Vagina (tissue), 2 donors: ENCODE measurements around the gene PTPN2.

Source experiments
- POLR2A ChIP-seq, 2 donors: fragments of 450-650 bp; IDR thresholded peaks; one replicate each; pipeline ENCODE4 v1.6.1; 2017; ENCODE audit warnings: antibody characterized with exemption in 2 of 2, mild to moderate bottlenecking in 2 of 2, moderate library complexity in 2 of 2
- TF ChIP-seq, protein P1 (sequence below), 3 experiments: fragments of 450-650 bp in 2 of 3; fragments of 200-600 bp in 1 of 3; sonication (generic) in 1 of 3; IDR thresholded peaks; one replicate each; pipeline ENCODE4 v1.5.1; 2017 to 2019; ENCODE audit warnings: antibody characterized with exemption in 3 of 3, mild to moderate bottlenecking in 2 of 3, moderate library complexity in 2 of 3

DNA sequence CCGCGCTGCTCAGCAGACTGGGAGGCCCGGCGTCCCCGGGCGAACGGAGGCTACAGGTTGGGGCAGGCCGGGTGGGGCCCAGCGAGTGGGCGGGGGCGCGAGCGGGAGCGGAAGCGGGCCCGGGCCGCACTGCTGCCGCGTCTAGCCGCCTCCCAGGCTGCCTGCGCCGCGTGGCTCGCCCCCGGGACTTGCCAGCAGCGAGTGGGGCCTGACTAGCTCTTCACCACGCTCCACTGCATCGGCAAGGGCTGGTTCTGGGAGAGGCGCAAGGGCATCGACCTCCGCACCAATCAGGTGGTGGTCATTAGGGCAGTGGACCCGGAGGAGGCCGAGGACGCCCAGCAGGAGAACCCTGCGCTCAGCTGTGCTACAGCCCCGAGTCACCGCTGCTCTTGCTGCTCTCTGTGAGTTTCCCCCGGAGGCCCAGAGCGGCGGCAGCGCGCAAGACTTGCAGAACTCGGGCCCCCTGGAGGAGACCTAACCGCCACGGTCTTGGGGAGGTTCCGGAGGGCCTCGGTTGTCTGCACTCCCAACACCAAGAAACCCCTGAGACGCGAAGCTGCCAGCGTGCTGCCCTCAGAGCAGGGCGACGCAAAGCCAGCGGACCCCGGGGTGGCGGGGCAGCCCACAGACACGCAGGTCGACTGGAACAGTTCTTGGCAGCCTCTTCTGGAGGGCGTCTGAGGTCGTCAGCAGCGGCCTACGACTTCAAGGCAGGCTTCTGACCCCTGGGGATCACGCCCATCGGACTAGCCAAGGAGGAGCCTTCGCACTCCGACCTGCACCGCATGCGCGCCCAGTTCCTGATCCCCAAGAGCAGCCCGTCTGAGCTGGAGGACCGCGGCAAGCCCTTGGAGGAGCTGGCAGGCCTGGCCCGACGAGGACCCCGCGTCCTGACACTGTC, 27.2 kb upstream of the PTPN2 start:
- TF ChIP-seq, protein P1, sequence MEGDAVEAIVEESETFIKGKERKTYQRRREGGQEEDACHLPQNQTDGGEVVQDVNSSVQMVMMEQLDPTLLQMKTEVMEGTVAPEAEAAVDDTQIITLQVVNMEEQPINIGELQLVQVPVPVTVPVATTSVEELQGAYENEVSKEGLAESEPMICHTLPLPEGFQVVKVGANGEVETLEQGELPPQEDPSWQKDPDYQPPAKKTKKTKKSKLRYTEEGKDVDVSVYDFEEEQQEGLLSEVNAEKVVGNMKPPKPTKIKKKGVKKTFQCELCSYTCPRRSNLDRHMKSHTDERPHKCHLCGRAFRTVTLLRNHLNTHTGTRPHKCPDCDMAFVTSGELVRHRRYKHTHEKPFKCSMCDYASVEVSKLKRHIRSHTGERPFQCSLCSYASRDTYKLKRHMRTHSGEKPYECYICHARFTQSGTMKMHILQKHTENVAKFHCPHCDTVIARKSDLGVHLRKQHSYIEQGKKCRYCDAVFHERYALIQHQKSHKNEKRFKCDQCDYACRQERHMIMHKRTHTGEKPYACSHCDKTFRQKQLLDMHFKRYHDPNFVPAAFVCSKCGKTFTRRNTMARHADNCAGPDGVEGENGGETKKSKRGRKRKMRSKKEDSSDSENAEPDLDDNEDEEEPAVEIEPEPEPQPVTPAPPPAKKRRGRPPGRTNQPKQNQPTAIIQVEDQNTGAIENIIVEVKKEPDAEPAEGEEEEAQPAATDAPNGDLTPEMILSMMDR (IDR thresholded peaks at IDR 0.05) = no peak
- no peak for TF ChIP-seq POLR2A (IDR thresholded peaks at IDR 0.05)
